GM23248 (cell line): Measurements from ENCODE around the gene DYSF. TPM values are rescaled to one million over a fixed set of nuclear protein-coding genes. Genes with fewer than 3 reads are reported as not detected.

Experiments
- DNase-seq: peaks from one replicate; pipeline ENCODE4 v3.0.0-alpha.2; 2015
- H2AFZ ChIP-seq: fragments of 200-600 bp; sonication (generic); 2 replicates; pipeline ENCODE4 v1.6.1; 2016; ENCODE audit warnings: antibody characterized with exemption
- H3F3A ChIP-seq: fragments of 200-600 bp; sonication (generic); 2 replicates; pipeline ENCODE4 v1.6.1; 2016; ENCODE audit warnings: mild to moderate bottlenecking, antibody characterized with exemption, mixed run types; ENCODE audit not compliant: insufficient read depth
- H3K27ac ChIP-seq: fragments of 200-600 bp; sonication (generic); 2 replicates; pipeline ENCODE4 v1.5.1; 2016; ENCODE audit warnings: mild to moderate bottlenecking
- H3K27me3 ChIP-seq: fragments of 200-600 bp; sonication (generic); replicated peaks from 2 replicates; pipeline ENCODE4 v1.6.1; 2016; ENCODE audit warnings: mild to moderate bottlenecking; ENCODE audit not compliant: insufficient read depth
- H3K36me3 ChIP-seq: fragments of 200-600 bp; sonication (generic); 2 replicates; pipeline ENCODE4 v1.6.1; 2016; ENCODE audit warnings: low read depth, mild to moderate bottlenecking
- H3K4me1 ChIP-seq: fragments of 200-600 bp; sonication (generic); 2 replicates; pipeline ENCODE4 v1.6.1; 2016; ENCODE audit warnings: mild to moderate bottlenecking; ENCODE audit not compliant: insufficient read depth
- H3K4me2 ChIP-seq: fragments of 200-600 bp; sonication (generic); one replicate; pipeline ENCODE4 v1.6.1; 2016; ENCODE audit warnings: mild to moderate bottlenecking; ENCODE audit not compliant: unreplicated experiment
- H3K4me3 ChIP-seq: fragments of 200-600 bp; sonication (generic); 2 replicates; pipeline ENCODE4 v1.5.1; 2016; ENCODE audit warnings: mild to moderate bottlenecking
- H3K79me2 ChIP-seq: fragments of 200-600 bp; sonication (generic); 2 replicates; pipeline ENCODE4 v1.6.1; 2016; ENCODE audit warnings: mild to moderate bottlenecking; ENCODE audit not compliant: insufficient read depth
- H3K9ac ChIP-seq: fragments of 200-600 bp; sonication (generic); 2 replicates; pipeline ENCODE4 v1.6.1; 2016; ENCODE audit warnings: mild to moderate bottlenecking
- H3K9me2 ChIP-seq: fragments of 200-600 bp; sonication (generic); 2 replicates; pipeline ENCODE4 v1.6.1; 2016; ENCODE audit warnings: mixed run types, mild to moderate bottlenecking, moderate library complexity; ENCODE audit not compliant: insufficient read depth
- H3K9me3 ChIP-seq: fragments of 200-600 bp; sonication (generic); one replicate; pipeline ENCODE4 v1.6.1; 2017; ENCODE audit warnings: low read depth
- H4K20me1 ChIP-seq: fragments of 200-600 bp; sonication (generic); 2 replicates; pipeline ENCODE4 v1.6.0; 2016; ENCODE audit not compliant: insufficient read depth
- EZH2 ChIP-seq: fragments of 200-600 bp; sonication (generic); IDR thresholded peaks from 2 replicates; pipeline ENCODE4 v1.6.1; 2018; ENCODE audit warnings: antibody characterized with exemption, mild to moderate bottlenecking; ENCODE audit not compliant: insufficient read depth, poor library complexity, severe bottlenecking
- EZH2phosphoT487 ChIP-seq: fragments of 200-600 bp; sonication (generic); IDR thresholded peaks from 2 replicates; pipeline ENCODE4 v1.6.1; 2018; ENCODE audit warnings: antibody characterized with exemption, moderate library complexity, mild to moderate bottlenecking, low read depth; ENCODE audit not compliant: insufficient read depth
- WGBS, 2 experiments: methylation state at CpG; one replicate each; pipeline ENCODE4 v1.1.6; 2015 to 2017; ENCODE audit warnings: low lambda C conversion rate in 2 of 2, low coverage in 1 of 2; ENCODE audit errors: missing lambda C conversion rate in 2 of 2; 5-methylcytosine and 5-hydroxymethylcytosine counted together
- in situ Hi-C: fragments of 300-500 bp; cut with MboI; formaldehyde crosslinking; loops from 2 replicates; pipeline ENCODE4 v1.15.0; 2020
- polyA plus RNA-seq: library from polyadenylated mRNA; unstranded; fragments of >200 nt; fragmentation: Nextera tagmentation; extraction: Ambion mirVana; gene quantifications from 2 replicates; pipeline ENCODE4 v1.2.1, GENCODE V29; 2016
- total RNA-seq: library from RNA; depleted of rRNA; stranded (reverse); fragments of >200 nt; shearing (Covaris generic); gene quantifications from 2 replicates; pipeline ENCODE4 v1.2.3, GENCODE V29; 2014

The DYSF gene
- total and polyA plus RNA-seq, 2 experiments from 2014 or later, result 0.25 to 0.54 TPM

DNA sequence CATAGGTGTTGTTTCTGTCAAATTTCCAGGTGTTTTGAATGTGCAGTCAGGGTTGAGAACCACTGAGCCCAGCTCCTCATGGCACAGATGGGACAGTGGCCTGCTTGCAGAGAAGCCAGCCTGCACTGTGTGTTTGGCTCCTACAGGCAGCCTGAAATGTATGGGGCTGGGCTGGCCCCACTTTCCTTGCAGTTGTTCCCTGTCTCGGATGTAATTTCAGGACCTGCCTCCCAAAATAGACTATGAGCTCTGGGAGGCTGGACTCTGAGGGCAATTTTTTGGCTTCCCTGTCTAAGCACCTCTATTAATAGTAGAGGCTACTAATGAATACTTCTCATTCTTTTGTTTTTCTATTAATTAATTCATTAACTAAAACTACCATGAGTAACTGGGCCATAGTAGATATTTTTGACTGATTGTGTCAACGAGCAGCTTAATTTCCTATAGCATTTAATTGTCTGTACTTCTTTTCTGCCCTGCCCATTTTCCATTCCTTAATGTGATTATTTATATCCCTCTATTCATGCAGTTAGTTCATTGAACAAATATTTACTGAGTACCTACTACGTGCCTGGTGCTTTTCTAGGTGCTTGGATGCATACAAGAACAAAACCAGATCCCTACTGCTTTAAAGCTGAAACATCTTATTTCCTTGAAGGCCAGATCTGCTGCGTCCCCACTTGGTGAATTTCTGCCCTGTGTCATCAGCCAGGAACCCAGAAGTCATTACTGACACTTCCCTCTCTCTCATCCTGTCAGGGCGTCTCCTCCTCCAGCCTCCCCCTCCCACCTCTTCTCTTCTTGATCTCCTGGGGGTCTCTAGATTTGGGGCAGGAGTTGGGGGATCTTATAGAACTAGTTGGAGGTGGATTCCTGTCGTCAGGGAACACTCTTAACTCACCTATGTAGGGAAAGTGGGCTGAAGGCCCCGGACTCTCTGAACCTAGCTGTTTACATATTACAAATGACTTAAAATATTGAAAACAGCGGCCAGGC, 16.3 kb downstream of the DYSF start:
- no peak overlapping the region for H3K9ac ChIP-seq
- TF ChIP-seq EZH2phosphoT487 (no peak), EZH2 (no peak)
- in situ Hi-C loops, result no loop called here
- no peaks in the 10 kb centered on the region for H3K36me3 ChIP-seq
- peaks cover 11% of the 10 kb centered on the region for H3K4me1 ChIP-seq
- H3K79me2 ChIP-seq, result no peaks in the 10 kb centered on the region
- H3K27me3 ChIP-seq, result peaks cover 48% of the 10 kb centered on the region
- no peak overlapping the region for H3K4me3 ChIP-seq
- H3K9me2 ChIP-seq, result no peaks in the 10 kb centered on the region
- WGBS, 2 experiments, result 46 to 55% methylated on average over 8 of the region's 8 CpGs
- H2AFZ ChIP-seq, result no peak overlapping the region
- no peaks in the 10 kb centered on the region for H4K20me1 ChIP-seq
- H3F3A ChIP-seq, result no peaks in the 10 kb centered on the region
- DNase-seq, result no peak
- no peak overlapping the region for H3K4me2 ChIP-seq
- no peaks in the 10 kb centered on the region for H3K9me3 ChIP-seq
- no peak overlapping the region for H3K27ac ChIP-seq

GRCh38 chr2:71471276-71471675, 17.9 kb downstream of the DYSF start:
- DNase-seq, result peak; percentile 62
- Histone ChIP-seq H3K79me2 (no peaks in the 10 kb centered on the region), H4K20me1 (no peaks in the 10 kb centered on the region), H3K27me3 (peaks cover 32% of the 10 kb centered on the region), H3K9me3 (no peaks in the 10 kb centered on the region), H3K4me1 (peaks cover 11% of the 10 kb centered on the region), H3K27ac (no peak overlapping the region), H3F3A (no peaks in the 10 kb centered on the region), H3K9ac (no peak overlapping the region), H3K4me2 (no peak overlapping the region), H3K36me3 (no peaks in the 10 kb centered on the region), H3K4me3 (no peak overlapping the region), H2AFZ (no peak overlapping the region), H3K9me2 (no peaks in the 10 kb centered on the region)
- no peak for TF ChIP-seq EZH2
- TF ChIP-seq EZH2phosphoT487, result no peak
- in situ Hi-C loops, result no loop called here
- 7 to 10% methylated on average over 1 of the region's 1 CpG for WGBS, 2 experiments

- Histone ChIP-seq H3K27me3 (peaks cover 25% of the 10 kb centered on the region), H3K27ac (no peak overlapping the region), H4K20me1 (no peaks in the 10 kb centered on the region), H3K36me3 (no peaks in the 10 kb centered on the region), H2AFZ (no peak overlapping the region), H3K4me3 (no peak overlapping the region), H3K9ac (no peak overlapping the region), H3K9me2 (no peaks in the 10 kb centered on the region), H3K79me2 (no peaks in the 10 kb centered on the region), H3K4me2 (no peak overlapping the region), H3F3A (no peaks in the 10 kb centered on the region), H3K9me3 (no peaks in the 10 kb centered on the region), H3K4me1 (peaks cover 11% of the 10 kb centered on the region)
- 36 to 46% methylated on average over 2 of the region's 2 CpGs for WGBS, 2 experiments
- TF ChIP-seq EZH2 (no peak), EZH2phosphoT487 (no peak)
- in situ Hi-C loops, result no loop called here
- no peak for DNase-seq
Observed at GRCh38 chr2:71472019-71472418, 18.7 kb downstream of the DYSF start.

GRCh38 chr2:71473346-71474031, 20.1 kb downstream of the DYSF start:
- in situ Hi-C loops, result no loop called here
- H3K9me3 ChIP-seq, result no peaks in the 10 kb centered on the region
- no peaks in the 10 kb centered on the region for H3K36me3 ChIP-seq
- peaks cover 11% of the 10 kb centered on the region; the same call in 1 of the 2 replicates for H3K27me3 ChIP-seq
- no peak overlapping the region for H2AFZ ChIP-seq
- H4K20me1 ChIP-seq, result no peaks in the 10 kb centered on the region
- TF ChIP-seq EZH2phosphoT487 (no peak), EZH2 (no peak)
- H3F3A ChIP-seq, result no peaks in the 10 kb centered on the region
- no peaks in the 10 kb centered on the region for H3K79me2 ChIP-seq
- no peak for DNase-seq
- H3K4me2 ChIP-seq, result no peak overlapping the region
- H3K9me2 ChIP-seq, result no peaks in the 10 kb centered on the region
- no peak overlapping the region for H3K9ac ChIP-seq
- no peak overlapping the region for H3K27ac ChIP-seq
- peaks cover 11% of the 10 kb centered on the region for H3K4me1 ChIP-seq
- H3K4me3 ChIP-seq, result no peak overlapping the region
- 86 to 91% methylated on average over 8 to 9 of the region's 9 CpGs for WGBS, 2 experiments
